Spleen (tissue), 11 donors: Measurements from ENCODE around the gene CRYBA1. TPM values are rescaled to one million over a fixed set of nuclear protein-coding genes. Genes with fewer than 3 reads are reported as not detected.

Experiments
- DNase-seq: peaks from one replicate; pipeline ENCODE4 v3.0.0-alpha.2; 2020
- H3K27ac ChIP-seq, 8 donors: fragments of 200-600 bp; sonication (generic) in 7 of 8; 1 replicate in 4 of 8; 2 replicates in 4 of 8; pipeline versions ENCODE4 v1.5.0 to v1.8.0; 2016 to 2021; ENCODE audit warnings: inconsistent platforms in 4 of 8, mild to moderate bottlenecking in 4 of 8, moderate library complexity in 1 of 8
- H3K27me3 ChIP-seq, 7 donors: fragments of 200-600 bp; sonication (generic) in 6 of 7; replicated peaks in 1 of 7; 1 replicate in 4 of 7; 2 replicates in 3 of 7; pipeline versions ENCODE4 v1.5.0 to v1.8.0; 2016 to 2021; ENCODE audit warnings: inconsistent platforms in 3 of 7, mild to moderate bottlenecking in 1 of 7
- H3K36me3 ChIP-seq, 6 donors: fragments of 200-600 bp; sonication (generic) in 5 of 6; 1 replicate in 4 of 6; 2 replicates in 2 of 6; pipeline versions ENCODE4 v1.5.0 to v1.8.0; 2016 to 2021; ENCODE audit warnings: inconsistent platforms in 2 of 6
- H3K4me1 ChIP-seq, 6 donors: fragments of 200-600 bp; sonication (generic) in 5 of 6; 1 replicate in 3 of 6; 2 replicates in 3 of 6; pipeline versions ENCODE4 v1.5.0 to v1.8.0; 2016 to 2021; ENCODE audit warnings: inconsistent platforms in 3 of 6
- H3K4me3 ChIP-seq, 8 donors: fragments of 200-600 bp; sonication (generic) in 7 of 8; 1 replicate in 4 of 8; 2 replicates in 4 of 8; pipeline versions ENCODE4 v1.5.0 to v1.8.0; 2016 to 2021; ENCODE audit warnings: inconsistent platforms in 4 of 8, mild to moderate bottlenecking in 4 of 8, moderate library complexity in 2 of 8
- H3K9me3 ChIP-seq, 8 donors: fragments of 200-600 bp; sonication (generic) in 7 of 8; 1 replicate in 4 of 8; 2 replicates in 4 of 8; pipeline versions ENCODE4 v1.5.0 to v1.8.0; 2016 to 2021; ENCODE audit warnings: inconsistent platforms in 4 of 8
- CTCF ChIP-seq, 11 experiments: fragments of 200-600 bp in 7 of 11; fragments of 450-650 bp in 4 of 11; sonication (generic) in 4 of 11; IDR thresholded peaks in 8 of 11; conservative IDR thresholded peaks in 3 of 11; 1 replicate in 7 of 11; 2 replicates in 4 of 11; pipeline versions ENCODE4 v1.4.0 to v1.8.0; 2016 to 2021; ENCODE audit warnings: antibody characterized with exemption in 11 of 11, inconsistent platforms in 4 of 11, mild to moderate bottlenecking in 1 of 11
- POLR2A ChIP-seq, 3 donors: fragments of 450-650 bp; IDR thresholded peaks; one replicate each; pipeline ENCODE4 v1.5.1; 2017; ENCODE audit warnings: antibody characterized with exemption in 3 of 3, mild to moderate bottlenecking in 1 of 3
- POLR2AphosphoS5 ChIP-seq, 3 donors: sonication (generic); formaldehyde crosslinking; IDR thresholded peaks; one replicate each; pipeline ENCODE4 v1.5.1; 2017; ENCODE audit warnings: antibody characterized with exemption in 3 of 3
- WGBS, 5 donors: extraction: QIAGEN DNeasy Blood & Tissue Kit in 3 of 5; methylation state at CpG; one replicate each; pipeline versions ENCODE4 v1.1.5 to v1.1.7; 2013 to 2018; 5-methylcytosine and 5-hydroxymethylcytosine counted together
- intact Hi-C: fragments of 100-400 bp; cut with DNase I; formaldehyde crosslinking; loops from one replicate; pipeline ENCODE4 v1.15.0; 2023; ENCODE audit warnings: low total_unique reads
- polyA plus RNA-seq, 3 donors: library from polyadenylated mRNA; stranded (reverse); fragments of 200-250 nt; gene quantifications; one replicate each; pipeline ENCODE4 v1.2.1, GENCODE V29; 2013
- total RNA-seq, 7 donors: library from RNA; depleted of rRNA in 3 of 7; stranded (reverse); fragments of >200 nt in 3 of 7; fragmentation: NEBNext Ultra II Directional in 4 of 7; extraction: Animal tissue kit (Norgen Biotek cat#: 25700) in 4 of 7; gene quantifications; one replicate each; pipeline versions ENCODE4 v1.1.0 to v1.2.1, GENCODE V29; 2016 to 2021
- donor health status: healthy with polysubstance abuse.
- donor health status: DM: no; HTN: no; CAD: no; lungs with moderate emphysema.
- donor health status: DM: no; HTN: no; CAD: no.
- donor health status: Bipolar disorder and iron deficiency.
- donor health status: healthy.
- donor health status: DM: no; HTN: no; CAD: no.
- donor health status: DM: yes; HTN: yes; CAD: no.

Gene CRYBA1
- total and polyA plus RNA-seq, 10 donors = not detected

- H3K36me3 ChIP-seq = no peaks in the 10 kb centered on the region
- H3K4me1 ChIP-seq = no peaks in the 10 kb centered on the region
- TF ChIP-seq POLR2A (IDR thresholded peaks at IDR 0.05) (no peak), POLR2AphosphoS5 (IDR thresholded peaks at IDR 0.05) (no peak), CTCF (IDR thresholded peaks at IDR 0.05 in 8 of 11, conservative IDR thresholded peaks at IDR 0.05 in 3 of 11) (no peak)
- H3K4me3 ChIP-seq = no peak overlapping the region
- intact Hi-C loops = no loop called here
- no peaks in the 10 kb centered on the region for H3K27me3 ChIP-seq
- no peak for DNase-seq
- no peak overlapping the region for H3K27ac ChIP-seq
- no peaks in the 10 kb centered on the region for H3K9me3 ChIP-seq
- 70 to 85% (median 81%) methylated on average over 5 of the region's 5 CpGs for WGBS, 5 donors
Observed at GRCh38 chr17:29212681-29213121, 34.0 kb upstream of the CRYBA1 start.

GRCh38 chr17:29214215-29215146, 32.2 kb upstream of the CRYBA1 start:
- DNase-seq = no peak
- intact Hi-C loops = loop anchor here (5.0 kb wide), 1 partner anchor 67 kb away; no protein-coding TSS in a partner anchor
- Histone ChIP-seq H3K27me3 (no peaks in the 10 kb centered on the region), H3K27ac (no peak overlapping the region), H3K4me3 (no peak overlapping the region), H3K9me3 (no peaks in the 10 kb centered on the region), H3K4me1 (peaks cover 0 to 5% (median 4%) of the 10 kb centered on the region in 6 donors), H3K36me3 (no peaks in the 10 kb centered on the region)
- WGBS, 5 donors = 73 to 89% (median 81%) methylated on average over 8 of the region's 8 CpGs
- TF ChIP-seq CTCF (IDR thresholded peaks at IDR 0.05 in 8 of 11, conservative IDR thresholded peaks at IDR 0.05 in 3 of 11) (no peak), POLR2AphosphoS5 (IDR thresholded peaks at IDR 0.05) (no peak), POLR2A (IDR thresholded peaks at IDR 0.05) (no peak)

GRCh38 chr17:29215174-29215573, 31.5 kb upstream of the CRYBA1 start:
- peaks cover 0 to 5% (median 0%) of the 10 kb centered on the region in 7 donors for H3K27me3 ChIP-seq
- peaks cover 0 to 10% (median 8%) of the 10 kb centered on the region in 6 donors for H3K4me1 ChIP-seq
- H3K9me3 ChIP-seq = no peaks in the 10 kb centered on the region
- H3K36me3 ChIP-seq = no peaks in the 10 kb centered on the region
- no peak overlapping the region for H3K27ac ChIP-seq
- no peak overlapping the region for H3K4me3 ChIP-seq
- intact Hi-C loops = loop anchor here (5.0 kb wide), 1 partner anchor 68 kb away; no protein-coding TSS in a partner anchor
- TF ChIP-seq POLR2A (IDR thresholded peaks at IDR 0.05) (no peak), POLR2AphosphoS5 (IDR thresholded peaks at IDR 0.05) (no peak), CTCF (IDR thresholded peaks at IDR 0.05 in 8 of 11, conservative IDR thresholded peaks at IDR 0.05 in 3 of 11) (no peak)
- DNase-seq = no peak
- WGBS, 5 donors = 84 to 96% (median 92%) methylated on average over 10 of the region's 10 CpGs

- no peaks in the 10 kb centered on the region for H3K9me3 ChIP-seq
- no peak overlapping the region for H3K4me3 ChIP-seq
- H3K36me3 ChIP-seq = no peaks in the 10 kb centered on the region
- TF ChIP-seq CTCF (IDR thresholded peaks at IDR 0.05 in 8 of 11, conservative IDR thresholded peaks at IDR 0.05 in 3 of 11) = no peak
- no peak for TF ChIP-seq POLR2AphosphoS5 (IDR thresholded peaks at IDR 0.05)
- no peak for TF ChIP-seq POLR2A (IDR thresholded peaks at IDR 0.05)
- H3K27ac ChIP-seq = no peak overlapping the region
- 63 to 81% (median 67%) methylated on average over 4 of the region's 4 CpGs for WGBS, 5 donors
- intact Hi-C loops = loop anchor here (5.0 kb wide), 1 partner anchor 68 kb away; no protein-coding TSS in a partner anchor
- H3K27me3 ChIP-seq = peaks cover 0 to 6% (median 0%) of the 10 kb centered on the region in 7 donors
- peaks cover 0 to 10% (median 8%) of the 10 kb centered on the region in 6 donors for H3K4me1 ChIP-seq
- DNase-seq = no peak
Observed at GRCh38 chr17:29215717-29216116, 30.9 kb upstream of the CRYBA1 start.
